GM23248 (cell line): ENCODE measurements around the gene AGL. TPM values are rescaled to one million over a fixed set of nuclear protein-coding genes. Genes with fewer than 3 reads are reported as not detected.
"Not testable (repeated sequence)": the region's sequence is repeated elsewhere in the genome, so short reads cannot be mapped to it uniquely, and the experiment has no call there.

Source experiments
- DNase-seq: peaks from one replicate; pipeline ENCODE4 v3.0.0-alpha.2; 2015
- H2AFZ ChIP-seq: fragments of 200-600 bp; sonication (generic); 2 replicates; pipeline ENCODE4 v1.6.1; 2016; ENCODE audit warnings: antibody characterized with exemption
- H3F3A ChIP-seq: fragments of 200-600 bp; sonication (generic); 2 replicates; pipeline ENCODE4 v1.6.1; 2016; ENCODE audit warnings: mild to moderate bottlenecking, antibody characterized with exemption, mixed run types; ENCODE audit not compliant: insufficient read depth
- H3K27ac ChIP-seq: fragments of 200-600 bp; sonication (generic); 2 replicates; pipeline ENCODE4 v1.5.1; 2016; ENCODE audit warnings: mild to moderate bottlenecking
- H3K27me3 ChIP-seq: fragments of 200-600 bp; sonication (generic); replicated peaks from 2 replicates; pipeline ENCODE4 v1.6.1; 2016; ENCODE audit warnings: mild to moderate bottlenecking; ENCODE audit not compliant: insufficient read depth
- H3K36me3 ChIP-seq: fragments of 200-600 bp; sonication (generic); 2 replicates; pipeline ENCODE4 v1.6.1; 2016; ENCODE audit warnings: low read depth, mild to moderate bottlenecking
- H3K4me1 ChIP-seq: fragments of 200-600 bp; sonication (generic); 2 replicates; pipeline ENCODE4 v1.6.1; 2016; ENCODE audit warnings: mild to moderate bottlenecking; ENCODE audit not compliant: insufficient read depth
- H3K4me2 ChIP-seq: fragments of 200-600 bp; sonication (generic); one replicate; pipeline ENCODE4 v1.6.1; 2016; ENCODE audit warnings: mild to moderate bottlenecking; ENCODE audit not compliant: unreplicated experiment
- H3K4me3 ChIP-seq: fragments of 200-600 bp; sonication (generic); 2 replicates; pipeline ENCODE4 v1.5.1; 2016; ENCODE audit warnings: mild to moderate bottlenecking
- H3K79me2 ChIP-seq: fragments of 200-600 bp; sonication (generic); 2 replicates; pipeline ENCODE4 v1.6.1; 2016; ENCODE audit warnings: mild to moderate bottlenecking; ENCODE audit not compliant: insufficient read depth
- H3K9ac ChIP-seq: fragments of 200-600 bp; sonication (generic); 2 replicates; pipeline ENCODE4 v1.6.1; 2016; ENCODE audit warnings: mild to moderate bottlenecking
- H3K9me2 ChIP-seq: fragments of 200-600 bp; sonication (generic); 2 replicates; pipeline ENCODE4 v1.6.1; 2016; ENCODE audit warnings: mixed run types, mild to moderate bottlenecking, moderate library complexity; ENCODE audit not compliant: insufficient read depth
- H3K9me3 ChIP-seq: fragments of 200-600 bp; sonication (generic); one replicate; pipeline ENCODE4 v1.6.1; 2017; ENCODE audit warnings: low read depth
- H4K20me1 ChIP-seq: fragments of 200-600 bp; sonication (generic); 2 replicates; pipeline ENCODE4 v1.6.0; 2016; ENCODE audit not compliant: insufficient read depth
- EZH2 ChIP-seq: fragments of 200-600 bp; sonication (generic); IDR thresholded peaks from 2 replicates; pipeline ENCODE4 v1.6.1; 2018; ENCODE audit warnings: antibody characterized with exemption, mild to moderate bottlenecking; ENCODE audit not compliant: insufficient read depth, poor library complexity, severe bottlenecking
- EZH2phosphoT487 ChIP-seq: fragments of 200-600 bp; sonication (generic); IDR thresholded peaks from 2 replicates; pipeline ENCODE4 v1.6.1; 2018; ENCODE audit warnings: antibody characterized with exemption, moderate library complexity, mild to moderate bottlenecking, low read depth; ENCODE audit not compliant: insufficient read depth
- WGBS, 2 experiments: methylation state at CpG; one replicate each; pipeline ENCODE4 v1.1.6; 2015 to 2017; ENCODE audit warnings: low lambda C conversion rate in 2 of 2, low coverage in 1 of 2; ENCODE audit errors: missing lambda C conversion rate in 2 of 2; 5-methylcytosine and 5-hydroxymethylcytosine counted together
- in situ Hi-C: fragments of 300-500 bp; cut with MboI; formaldehyde crosslinking; loops from 2 replicates; pipeline ENCODE4 v1.15.0; 2020
- polyA plus RNA-seq: library from polyadenylated mRNA; unstranded; fragments of >200 nt; fragmentation: Nextera tagmentation; extraction: Ambion mirVana; gene quantifications from 2 replicates; pipeline ENCODE4 v1.2.1, GENCODE V29; 2016
- total RNA-seq: library from RNA; depleted of rRNA; stranded (reverse); fragments of >200 nt; shearing (Covaris generic); gene quantifications from 2 replicates; pipeline ENCODE4 v1.2.3, GENCODE V29; 2014

The AGL gene
- total and polyA plus RNA-seq, 2 experiments from 2014 or later, result 5.5 to 8.0 TPM

GRCh38 chr1:99855914-99856450, 5.8 kb downstream of the AGL start:
- no peak overlapping the region for H3K27ac ChIP-seq
- no peak overlapping the region for H3K4me2 ChIP-seq
- H3K9me3 ChIP-seq, result no peaks in the 10 kb centered on the region
- no peaks in the 10 kb centered on the region for H3K9me2 ChIP-seq
- no peaks in the 10 kb centered on the region for H3K36me3 ChIP-seq
- WGBS, 2 experiments, result 97 to 100% methylated on average over 1 of the region's 1 CpG
- no peak for TF ChIP-seq EZH2phosphoT487
- TF ChIP-seq EZH2, result no peak
- H3F3A ChIP-seq, result no peaks in the 10 kb centered on the region
- no peaks in the 10 kb centered on the region for H3K27me3 ChIP-seq
- in situ Hi-C loops, result no loop called here
- H4K20me1 ChIP-seq, result no peaks in the 10 kb centered on the region
- no peaks in the 10 kb centered on the region for H3K79me2 ChIP-seq
- no peak overlapping the region for H2AFZ ChIP-seq
- DNase-seq, result peak; percentile 44
- H3K4me3 ChIP-seq, result no peak overlapping the region
- no peak overlapping the region for H3K9ac ChIP-seq
- peaks cover 25% of the 10 kb centered on the region for H3K4me1 ChIP-seq

GRCh38 chr1:99857041-99857440, 6.9 kb downstream of the AGL start:
- DNase-seq, H3K36me3 ChIP-seq, H3K9me2 ChIP-seq, H3F3A ChIP-seq, H2AFZ ChIP-seq, H3K79me2 ChIP-seq, H3K4me2 ChIP-seq, H3K27ac ChIP-seq, H3K27me3 ChIP-seq, H3K4me3 ChIP-seq, H4K20me1 ChIP-seq, in situ Hi-C loops, H3K9me3 ChIP-seq, H3K9ac ChIP-seq: not testable (repeated sequence)
- H3K4me1 ChIP-seq, result peaks cover 16% of the 10 kb centered on the region
- WGBS, 2 experiments, result 90 to 91% methylated on average over 11 to 31 of the region's 33 CpGs

GRCh38 chr1:99858286-99858685, 8.1 kb downstream of the AGL start:
- in situ Hi-C loops, result no loop called here
- H3K9me3 ChIP-seq, result no peaks in the 10 kb centered on the region
- H3K4me3 ChIP-seq, result no peak overlapping the region
- DNase-seq, result no peak
- H3K9me2 ChIP-seq, result no peaks in the 10 kb centered on the region
- H4K20me1 ChIP-seq, result no peaks in the 10 kb centered on the region
- no peaks in the 10 kb centered on the region for H3K27me3 ChIP-seq
- H3F3A ChIP-seq, result no peaks in the 10 kb centered on the region
- peaks cover 5% of the 10 kb centered on the region; the same call in 1 of the 2 replicates for H3K4me1 ChIP-seq
- H2AFZ ChIP-seq, result no peak overlapping the region
- H3K36me3 ChIP-seq, result no peaks in the 10 kb centered on the region
- H3K4me2 ChIP-seq, result no peak overlapping the region
- 75 to 80% methylated on average over 2 of the region's 2 CpGs for WGBS, 2 experiments
- TF ChIP-seq EZH2phosphoT487 (no peak), EZH2 (no peak)
- no peak overlapping the region for H3K27ac ChIP-seq
- H3K9ac ChIP-seq, result no peak overlapping the region
- no peaks in the 10 kb centered on the region for H3K79me2 ChIP-seq

- no peaks in the 10 kb centered on the region for H3K9me3 ChIP-seq
- no peaks in the 10 kb centered on the region for H3K9me2 ChIP-seq
- DNase-seq, result no peak
- H3F3A ChIP-seq, result no peaks in the 10 kb centered on the region
- H4K20me1 ChIP-seq, result no peaks in the 10 kb centered on the region
- TF ChIP-seq EZH2phosphoT487 (no peak), EZH2 (no peak)
- in situ Hi-C loops, result no loop called here
- H2AFZ ChIP-seq, result no peak overlapping the region
- H3K79me2 ChIP-seq, result no peaks in the 10 kb centered on the region
- peaks cover 5% of the 10 kb centered on the region; the same call in 1 of the 2 replicates for H3K4me1 ChIP-seq
- no peak overlapping the region for H3K27ac ChIP-seq
- no peak overlapping the region for H3K4me3 ChIP-seq
- no peak overlapping the region for H3K9ac ChIP-seq
- H3K36me3 ChIP-seq, result no peaks in the 10 kb centered on the region
- H3K27me3 ChIP-seq, result no peaks in the 10 kb centered on the region
- no peak overlapping the region for H3K4me2 ChIP-seq
Measured at GRCh38 chr1:99858881-99859280, 8.7 kb downstream of the AGL start.

GRCh38 chr1:99860703-99861102, 10.5 kb downstream of the AGL start:
- Histone ChIP-seq H3K4me3 (no peak overlapping the region), H3K27me3 (no peaks in the 10 kb centered on the region), H3K4me2 (no peak overlapping the region), H3K79me2 (no peaks in the 10 kb centered on the region), H3K9me3 (no peaks in the 10 kb centered on the region), H3F3A (no peaks in the 10 kb centered on the region), H3K9me2 (no peaks in the 10 kb centered on the region), H3K27ac (no peak overlapping the region), H3K9ac (no peak overlapping the region), H3K4me1 (peaks cover 3% of the 10 kb centered on the region; the same call in 1 of the 2 replicates), H4K20me1 (no peaks in the 10 kb centered on the region), H2AFZ (no peak overlapping the region), H3K36me3 (no peaks in the 10 kb centered on the region)
- no peak for TF ChIP-seq EZH2phosphoT487
- TF ChIP-seq EZH2, result no peak
- DNase-seq, result no peak
- 89 to 92% methylated on average over 4 of the region's 4 CpGs for WGBS, 2 experiments
- in situ Hi-C loops, result no loop called here
